COR-L47 (cell line): Measurements from ENCODE around the gene ADGRV1.

Experiments
- DNase-seq: peaks from one replicate; lab custom pipeline; 2025; lab: John Stamatoyannopoulos, UW

ADGRV1 gene

GRCh38 chr5:91070761-91071550 is 512.4 kb downstream of the ADGRV1 start:
- no peak for DNase-seq

GRCh38 chr5:91072881-91073280 is 514.3 kb downstream of the ADGRV1 start:
- no peak for DNase-seq

GRCh38 chr5:91074615-91075014 is 516.0 kb downstream of the ADGRV1 start:
- DNase-seq, result no peak

GRCh38 chr5:91076138-91076537 is 517.5 kb downstream of the ADGRV1 start:
- DNase-seq, result no peak

- DNase-seq, result no peak
Observed at GRCh38 chr5:91077623-91078022, 519.0 kb downstream of the ADGRV1 start.

- DNase-seq, result no peak
Observed at GRCh38 chr5:91079037-91079436, 520.4 kb downstream of the ADGRV1 start.

- DNase-seq, result no peak
Observed at GRCh38 chr5:91089758-91090157, 531.2 kb downstream of the ADGRV1 start.

GRCh38 chr5:91090995-91091394 is 532.4 kb downstream of the ADGRV1 start:
- no peak for DNase-seq

- no peak for DNase-seq
Observed at GRCh38 chr5:91091471-91092234, 533.1 kb downstream of the ADGRV1 start.

GRCh38 chr5:91092859-91093783 is 534.5 kb downstream of the ADGRV1 start:
- no peak for DNase-seq

- DNase-seq, result no peak
Observed at GRCh38 chr5:91095313-91095712, 536.7 kb downstream of the ADGRV1 start.

GRCh38 chr5:91095786-91096385 is 537.3 kb downstream of the ADGRV1 start:
- no peak for DNase-seq

- DNase-seq, result no peak
Observed at GRCh38 chr5:91098541-91098940, 539.9 kb downstream of the ADGRV1 start.

- peak; percentile 67 for DNase-seq
Observed at GRCh38 chr5:91101600-91102379, 543.2 kb downstream of the ADGRV1 start.

GRCh38 chr5:91103353-91104061 is 544.9 kb downstream of the ADGRV1 start:
- DNase-seq, result no peak

GRCh38 chr5:91104062-91104448 is 545.5 kb downstream of the ADGRV1 start:
- DNase-seq, result no peak

GRCh38 chr5:91106842-91107511 is 548.4 kb downstream of the ADGRV1 start:
- no peak for DNase-seq

- no peak for DNase-seq
Observed at GRCh38 chr5:91109634-91110033, 551.0 kb downstream of the ADGRV1 start.

GRCh38 chr5:91110686-91111085 is 552.1 kb downstream of the ADGRV1 start:
- DNase-seq, result no peak
